Stimulated activated CD8-positive, alpha-beta memory T cell treated with anti-CD3 and anti-CD28 coated beads, Interleukin-12 subunit alpha, Interleukin-12 subunit beta, amount 100 ng/mL, for 24 hours (primary cell): ENCODE results near the gene TBXAS1.
A peak's percentile ranks its signal among the peaks of the same experiment; 100 is the strongest.

ENCODE experiments used
- DNase-seq: peaks from one replicate; pipeline ENCODE4 v3.0.0-alpha.2; 2020; ENCODE audit errors: extremely low read depth

The TBXAS1 gene

DNA sequence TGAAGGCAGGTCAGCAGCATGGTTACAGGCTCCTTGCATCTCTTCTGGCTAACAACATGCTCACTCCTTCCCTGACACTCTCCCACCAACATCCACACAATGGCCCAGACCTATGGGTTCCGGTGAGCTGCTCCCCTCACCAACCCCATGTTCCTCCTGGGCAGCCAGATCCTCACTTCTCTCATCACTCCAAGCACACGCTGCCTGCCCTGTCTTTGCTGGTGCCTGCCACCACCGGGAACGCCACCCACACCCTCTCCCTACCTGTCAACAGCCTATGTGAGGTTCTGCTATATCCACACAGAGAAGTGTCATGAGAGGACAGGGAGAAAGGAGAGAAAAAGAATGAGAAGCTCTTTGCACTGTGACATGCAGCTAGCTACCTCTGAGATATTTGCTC, 219.1 kb downstream of the TBXAS1 start:
- DNase-seq = no peak

DNA sequence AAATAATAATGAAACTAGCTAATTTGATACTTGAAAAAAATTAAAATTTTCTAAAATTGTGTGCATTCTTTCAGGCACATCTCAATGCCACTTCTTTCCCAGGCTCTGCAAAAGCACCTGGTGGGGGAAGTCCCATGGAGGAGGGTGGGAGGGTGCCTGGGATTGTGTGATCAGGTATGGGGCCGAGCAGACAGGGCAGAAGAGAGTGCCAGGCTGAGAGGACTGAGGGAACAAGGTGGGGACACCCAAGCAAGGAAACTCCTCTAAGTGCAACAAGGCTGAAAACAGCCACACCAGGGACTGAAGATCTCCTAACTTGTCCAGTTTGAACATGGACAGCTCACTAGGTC, 219.9 kb downstream of the TBXAS1 start:
- no peak for DNase-seq

- DNase-seq = no peak
These were observed 220.4 kb downstream of the TBXAS1 start for GRCh38 chr7:140049339-140050024.

DNA sequence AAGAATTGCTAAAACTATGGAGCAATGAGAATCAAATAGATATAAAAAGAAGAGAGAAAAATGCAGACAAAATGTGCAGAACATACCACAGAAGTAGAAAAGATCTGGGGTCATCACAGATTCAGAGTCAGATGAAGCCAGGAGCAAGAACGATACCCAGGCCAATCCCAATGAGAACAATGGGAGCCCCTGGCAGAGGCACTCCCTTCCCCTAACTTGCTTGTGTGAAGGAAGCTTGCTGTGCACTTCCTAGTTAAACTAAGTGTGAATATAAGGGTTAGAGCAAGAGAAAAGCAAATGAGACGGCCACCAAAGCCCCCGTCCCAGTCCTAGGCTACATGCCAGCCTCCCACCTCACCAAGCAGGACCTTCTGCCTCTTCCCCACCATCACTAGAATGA, 221.0 kb downstream of the TBXAS1 start:
- no peak for DNase-seq

DNA sequence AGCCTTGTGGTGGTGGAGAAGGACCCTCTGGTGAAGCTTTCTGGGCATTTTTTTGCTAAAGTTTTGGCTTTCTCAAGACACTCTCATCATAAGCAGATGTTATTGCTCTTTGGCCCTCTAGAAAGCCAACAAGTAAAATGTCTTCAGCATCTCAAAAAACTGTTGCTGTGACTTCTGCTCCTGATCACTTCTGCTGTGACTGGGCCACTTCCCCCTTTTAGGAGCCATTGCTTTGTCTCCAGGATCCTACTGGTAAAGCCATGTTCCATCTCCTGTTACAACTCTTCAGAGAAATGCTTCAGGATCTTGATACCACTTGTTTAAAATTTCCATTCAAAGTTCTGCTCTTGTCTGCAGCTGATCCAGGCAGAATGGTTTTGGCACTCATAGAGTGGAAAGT, 222.8 kb downstream of the TBXAS1 start:
- no peak for DNase-seq

DNA sequence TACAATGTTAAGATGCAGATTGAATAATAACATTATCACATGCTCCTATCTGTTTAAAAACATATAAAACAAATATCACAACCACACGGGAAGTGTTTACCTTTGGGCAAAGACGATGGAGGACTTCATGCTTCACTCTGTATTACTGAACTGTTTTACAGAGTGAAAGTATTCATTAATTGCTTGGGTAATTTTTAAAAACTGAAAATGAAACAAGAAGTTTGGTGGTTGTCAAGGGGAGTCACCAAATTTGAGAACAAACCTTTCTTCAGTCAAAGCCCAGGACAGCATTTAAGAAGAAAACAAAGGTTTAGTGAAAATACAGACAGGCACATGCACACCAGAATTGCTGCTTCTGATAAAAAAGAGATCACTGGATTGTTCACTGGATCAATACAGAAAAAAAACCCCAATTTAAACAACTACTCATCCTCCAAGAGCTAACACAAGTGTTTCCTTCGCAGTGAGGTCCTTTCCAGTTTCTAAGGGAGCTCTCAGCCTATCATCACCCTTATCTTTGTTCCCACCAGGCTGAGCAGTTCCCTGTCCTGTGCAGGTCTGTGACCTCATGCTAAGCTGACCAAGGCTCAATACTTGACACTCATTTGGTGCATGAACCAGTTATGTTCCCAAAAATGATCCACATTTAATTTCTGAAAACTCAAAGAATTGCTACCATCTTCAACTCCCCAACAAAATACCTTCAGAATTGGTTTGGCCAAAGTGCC, 224.9 kb downstream of the TBXAS1 start:
- DNase-seq = no peak

GRCh38 chr7:140054751-140055150, 225.7 kb downstream of the TBXAS1 start:
- no peak for DNase-seq

- DNase-seq = no peak
These were observed 226.8 kb downstream of the TBXAS1 start for GRCh38 chr7:140055833-140056232.

DNA sequence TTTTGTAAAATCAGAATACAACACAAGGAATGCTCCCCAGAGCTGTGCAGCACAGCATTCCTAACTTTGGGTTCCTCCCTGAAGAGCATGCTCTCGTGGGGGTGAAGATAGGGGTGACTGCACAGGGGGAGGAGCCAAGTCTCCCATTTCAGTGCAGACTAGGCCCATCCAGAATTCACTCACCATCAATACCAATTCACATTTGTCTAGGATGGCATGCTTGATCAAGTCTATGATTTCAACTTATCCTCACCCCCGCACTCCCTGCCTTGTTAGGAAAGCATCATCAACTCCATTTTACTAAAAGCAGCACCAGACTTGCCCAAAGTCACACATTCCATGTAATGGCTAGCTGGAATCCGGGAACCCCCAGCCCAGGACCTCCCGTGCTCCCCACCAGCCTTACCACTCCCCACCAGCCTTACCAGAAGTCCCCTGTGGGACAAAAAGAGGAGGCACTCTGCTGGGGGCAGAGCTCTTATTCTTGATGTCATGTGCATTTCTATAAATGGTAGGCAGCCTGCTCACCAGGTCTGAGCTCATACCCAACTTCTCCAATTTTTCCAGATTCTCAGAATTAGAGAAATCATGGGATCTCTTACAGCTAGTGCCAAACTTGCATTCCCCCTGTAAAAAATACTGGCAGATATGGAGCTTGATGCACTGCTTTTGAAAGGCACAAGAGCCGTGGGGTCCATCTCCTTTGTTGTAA, 227.5 kb downstream of the TBXAS1 start:
- DNase-seq = no peak

GRCh38 chr7:140057143-140057535, 228.1 kb downstream of the TBXAS1 start:
- no peak for DNase-seq

DNA sequence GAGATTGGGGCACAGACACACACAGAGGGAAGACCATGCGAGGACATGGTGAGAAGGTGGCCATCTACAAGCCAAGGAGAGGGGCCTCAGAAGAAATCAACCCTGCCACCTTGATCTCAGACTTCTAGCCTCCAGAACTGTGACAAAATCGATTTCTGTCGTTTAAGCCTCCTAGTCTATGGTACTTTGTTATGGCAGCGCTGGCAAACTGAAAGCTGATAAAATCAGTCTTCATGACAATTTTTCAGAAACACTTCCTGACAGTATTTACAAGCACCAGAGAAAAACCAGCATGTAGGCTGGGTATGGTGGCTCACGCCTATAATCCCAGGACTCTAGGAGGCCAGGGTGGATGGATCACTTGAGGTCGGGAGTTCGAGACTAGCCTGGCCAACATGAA, 229.5 kb downstream of the TBXAS1 start:
- DNase-seq = no peak

DNA sequence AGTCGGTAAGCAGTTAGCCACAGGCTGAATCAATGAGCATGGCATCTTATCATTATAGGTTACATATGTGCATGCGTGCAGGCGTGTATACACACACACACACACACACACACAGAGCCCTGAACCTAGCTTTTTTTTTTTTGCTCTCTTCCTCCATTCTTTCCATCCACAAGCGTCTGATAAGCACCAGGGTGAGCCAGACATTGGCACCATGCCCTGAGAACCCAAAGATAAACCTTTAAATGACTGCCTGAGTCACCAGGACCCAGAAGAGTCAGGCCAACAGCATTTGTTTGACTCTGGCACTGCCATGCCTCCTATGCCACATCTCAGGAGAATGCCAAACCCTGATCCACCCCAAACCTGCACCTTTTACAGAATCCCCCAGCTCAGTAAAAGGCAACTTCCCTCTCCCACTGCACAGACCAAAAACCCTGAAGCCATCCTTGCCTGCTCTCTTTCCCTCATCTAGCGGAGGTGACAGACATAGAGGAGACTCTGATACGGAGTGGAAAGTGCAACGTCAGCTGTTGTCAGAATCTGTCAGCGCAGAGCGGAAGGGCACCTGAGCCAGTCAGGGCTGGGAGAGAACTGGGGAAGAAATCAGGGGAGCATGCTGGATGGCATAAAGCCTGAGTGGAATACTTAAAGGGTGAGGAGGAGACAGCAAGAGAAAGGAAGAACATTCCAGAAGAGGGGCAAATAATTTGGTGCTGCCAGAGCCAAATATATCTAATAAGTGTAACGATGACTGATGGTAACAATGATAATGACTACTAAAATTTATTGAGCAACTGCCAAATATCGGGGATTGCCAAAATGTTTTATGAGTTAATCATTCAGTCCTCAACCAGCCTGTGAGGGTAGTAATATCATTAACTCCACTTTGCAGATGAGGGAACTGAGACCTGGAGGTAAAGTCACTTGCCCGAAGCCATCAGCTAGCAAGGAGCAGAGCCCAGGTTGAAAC, 230.5 kb downstream of the TBXAS1 start:
- no peak for DNase-seq

GRCh38 chr7:140060243-140060630, 231.2 kb downstream of the TBXAS1 start:
- no peak for DNase-seq

DNA sequence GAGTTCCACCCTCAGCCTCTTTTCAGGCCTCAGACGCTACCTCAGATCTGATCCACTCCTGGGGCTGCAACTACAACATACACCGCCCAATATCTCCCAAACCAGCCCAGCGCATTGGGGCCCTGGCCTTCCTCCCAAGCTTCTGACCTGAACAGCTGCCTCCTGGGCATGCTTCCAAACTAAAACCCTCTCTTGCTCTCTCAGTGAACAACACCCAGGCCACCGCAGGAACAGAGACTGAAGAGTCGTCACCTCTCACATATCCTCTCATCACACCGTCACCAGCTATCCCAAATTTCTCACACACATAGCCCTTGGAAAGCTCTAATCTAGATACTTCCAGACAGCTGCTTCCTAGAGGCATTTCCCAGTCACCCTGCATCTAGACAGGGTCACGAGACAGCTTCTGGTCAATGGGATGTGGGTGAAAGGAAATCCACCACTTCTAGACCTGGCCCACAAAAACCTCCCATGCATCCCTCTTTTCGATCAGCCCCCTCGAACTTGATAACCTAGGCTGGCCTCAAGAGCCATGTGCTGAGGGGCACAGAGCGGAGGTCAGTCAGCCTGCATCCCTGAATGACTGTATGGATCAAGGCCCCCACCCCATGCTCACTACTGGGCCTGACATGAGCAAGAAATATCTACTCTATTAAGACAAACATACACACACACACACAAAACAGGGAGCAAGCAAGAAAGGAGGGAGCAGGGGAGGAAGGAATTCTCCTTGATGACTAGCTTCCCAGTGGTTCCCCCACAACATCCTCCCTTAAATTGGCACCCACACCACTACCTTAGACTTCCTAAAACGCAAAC, 231.9 kb downstream of the TBXAS1 start:
- DNase-seq = no peak

- no peak for DNase-seq
These were observed 232.5 kb downstream of the TBXAS1 start for GRCh38 chr7:140061607-140061930.

DNA sequence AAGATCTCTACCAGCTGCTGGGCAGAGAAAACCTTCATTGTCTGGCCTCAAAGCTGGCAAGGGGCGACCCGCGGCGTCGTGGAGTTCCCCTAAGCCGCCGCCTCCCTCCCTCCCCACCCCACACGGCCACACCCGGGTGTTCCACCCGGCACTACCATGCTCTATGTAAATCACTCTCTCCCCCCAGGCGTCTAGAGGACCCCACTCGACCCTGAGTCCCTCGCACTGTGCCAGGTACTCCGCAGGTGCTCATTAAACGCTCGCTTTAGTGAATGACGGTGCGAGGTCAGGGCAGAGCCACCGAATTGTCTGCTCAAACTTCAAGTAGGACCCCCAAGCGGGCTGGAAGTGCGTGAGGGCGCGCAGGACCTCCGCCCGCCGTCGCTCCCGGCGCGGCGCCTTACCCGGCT, 233.1 kb downstream of the TBXAS1 start:
- DNase-seq = no peak

DNA sequence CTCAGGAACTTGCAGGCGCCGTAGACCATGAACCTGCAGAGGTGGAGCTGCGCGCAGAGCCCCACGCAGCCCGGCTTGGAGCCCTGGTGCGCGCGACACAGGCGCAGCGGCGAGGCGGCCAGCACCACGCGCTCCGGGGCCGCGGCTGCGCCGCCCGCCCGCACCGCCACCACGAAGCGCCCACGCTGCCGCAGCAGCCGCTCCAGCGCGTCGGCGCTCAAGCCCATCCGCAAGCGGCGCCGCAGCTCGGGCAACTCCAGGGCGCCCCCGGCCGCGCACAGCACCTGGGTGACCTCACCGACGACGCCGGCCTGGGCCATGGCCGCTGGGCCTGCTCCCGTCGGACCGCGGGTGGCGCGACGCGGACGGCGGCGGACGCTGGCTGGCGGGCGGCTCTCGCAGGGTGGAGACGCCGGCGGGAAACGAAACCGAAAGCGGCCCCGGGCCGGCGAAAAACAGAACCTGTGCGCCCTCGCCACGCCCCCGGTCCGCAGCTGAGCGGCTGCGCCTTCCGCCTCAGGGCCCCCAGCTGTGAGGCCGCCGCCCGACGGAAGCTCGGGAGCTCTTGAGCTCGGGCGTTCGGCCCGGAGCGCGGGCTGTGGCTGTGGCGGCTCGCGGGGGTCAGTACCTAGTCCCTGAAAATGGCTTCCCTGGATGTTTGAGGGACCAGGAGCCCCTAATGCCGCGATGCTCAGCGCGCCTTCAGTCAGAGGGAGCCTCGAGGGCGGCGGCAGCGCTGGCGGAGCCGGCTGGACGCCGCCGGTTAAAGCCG, 233.7 kb downstream of the TBXAS1 start, which contains the start of gene PARP12:
TSS of gene PARP12 (minus strand) at position 424 of the 772 bp plus-strand sequence. CDS start at position 320, 104 bp downstream.
- DNase-seq = peak; percentile 66

DNA sequence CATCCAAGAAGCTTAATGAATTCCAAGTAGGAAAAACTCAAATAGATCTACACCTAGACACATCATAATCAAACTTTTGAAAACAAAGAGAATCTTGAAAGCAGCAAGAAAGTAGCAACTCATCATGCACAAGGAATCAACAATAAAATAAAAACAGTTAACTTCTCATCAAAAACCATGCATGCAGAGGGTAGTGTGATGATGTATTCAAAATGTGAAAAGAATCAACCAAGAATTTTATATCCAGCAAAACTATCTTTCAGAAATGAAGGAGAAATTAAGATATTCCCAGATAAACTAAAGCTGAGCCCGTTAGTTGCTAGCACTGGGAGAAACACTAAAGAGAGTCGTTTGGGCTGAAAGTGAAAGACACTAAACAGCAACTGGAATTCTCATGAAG, 238.0 kb downstream of the TBXAS1 start:
- no peak for DNase-seq

DNA sequence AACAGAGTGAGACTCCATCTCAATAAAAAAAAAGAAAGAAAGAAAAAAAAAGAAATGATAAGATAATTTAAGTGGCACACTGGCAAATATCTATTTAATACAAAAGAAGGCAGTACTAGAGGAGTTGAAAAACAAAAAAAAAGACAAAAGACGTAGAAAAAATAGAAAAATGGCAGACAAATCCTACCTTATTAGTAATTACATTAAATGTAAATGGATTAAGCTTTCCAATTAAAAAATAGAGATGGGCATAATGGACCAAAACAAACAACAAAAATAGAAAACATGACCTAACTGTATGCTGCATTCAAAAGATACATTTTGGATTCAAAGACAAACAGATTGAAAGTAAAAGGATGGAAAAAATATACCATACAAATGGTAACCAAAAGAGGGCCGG, 239.0 kb downstream of the TBXAS1 start:
- DNase-seq = no peak

DNA sequence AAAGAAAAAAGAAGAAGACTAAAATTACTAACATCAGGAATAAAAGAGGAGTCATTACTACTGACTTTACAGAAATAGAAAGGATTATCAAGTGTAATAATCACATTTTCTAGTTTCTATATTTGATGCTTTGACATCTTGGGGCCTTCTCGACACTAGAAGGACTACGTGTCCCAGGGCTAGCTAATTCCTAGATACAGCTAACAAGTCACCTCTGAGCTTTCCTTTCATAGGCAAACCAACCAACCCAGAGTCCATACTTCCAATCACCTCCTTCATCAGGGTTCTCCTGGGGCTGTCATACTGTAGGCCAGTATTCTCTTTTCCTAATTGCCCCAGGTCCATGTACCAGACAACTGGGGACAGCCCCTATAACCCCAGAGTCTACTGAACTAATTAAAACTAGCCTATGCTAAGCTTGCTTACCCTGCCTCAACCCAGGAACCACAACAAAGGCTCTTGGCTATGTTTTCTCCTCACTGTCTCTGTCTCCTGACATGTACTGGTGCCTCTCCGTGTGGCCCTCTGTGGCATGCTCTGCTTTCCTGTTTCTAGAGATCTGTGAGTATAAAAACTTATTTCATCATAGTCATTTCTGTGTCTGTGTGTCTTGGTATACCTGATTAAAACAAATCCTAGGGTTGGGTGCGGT, 240.4 kb downstream of the TBXAS1 start:
- no peak for DNase-seq
